Measurements from ENCODE around the gene DAGLA.

DAGLA gene

DNA sequence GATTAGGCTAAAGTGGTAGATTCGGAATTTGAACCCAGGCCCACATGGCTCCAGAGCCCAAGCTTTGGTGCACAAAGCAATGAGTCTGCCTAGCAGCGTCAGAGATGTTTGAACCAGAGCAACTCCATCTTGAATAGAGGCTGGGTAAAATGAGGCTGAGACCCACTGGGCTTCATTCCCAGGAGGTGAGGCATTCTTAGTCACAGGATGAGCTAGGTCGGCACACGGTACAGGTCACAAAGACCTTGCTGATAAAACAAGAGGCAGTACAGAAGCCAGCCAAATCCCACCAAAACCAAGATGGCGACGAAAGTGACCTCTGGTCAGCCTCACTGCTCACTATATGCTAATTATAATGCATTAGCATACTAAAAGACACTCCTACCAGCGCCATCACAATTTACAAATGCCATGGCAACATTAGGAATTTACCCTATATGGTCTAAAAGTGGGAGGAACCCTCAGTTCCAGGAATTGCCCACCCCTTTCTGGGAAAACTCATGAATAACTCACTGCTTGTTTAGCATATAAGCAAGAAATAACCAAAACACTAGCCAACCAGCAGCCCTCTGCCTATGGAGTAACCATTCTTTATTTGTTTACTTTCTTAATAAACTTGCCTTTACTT is 40.3 kb upstream of the DAGLA start:
- TF ChIP-seq, protein P1, sequence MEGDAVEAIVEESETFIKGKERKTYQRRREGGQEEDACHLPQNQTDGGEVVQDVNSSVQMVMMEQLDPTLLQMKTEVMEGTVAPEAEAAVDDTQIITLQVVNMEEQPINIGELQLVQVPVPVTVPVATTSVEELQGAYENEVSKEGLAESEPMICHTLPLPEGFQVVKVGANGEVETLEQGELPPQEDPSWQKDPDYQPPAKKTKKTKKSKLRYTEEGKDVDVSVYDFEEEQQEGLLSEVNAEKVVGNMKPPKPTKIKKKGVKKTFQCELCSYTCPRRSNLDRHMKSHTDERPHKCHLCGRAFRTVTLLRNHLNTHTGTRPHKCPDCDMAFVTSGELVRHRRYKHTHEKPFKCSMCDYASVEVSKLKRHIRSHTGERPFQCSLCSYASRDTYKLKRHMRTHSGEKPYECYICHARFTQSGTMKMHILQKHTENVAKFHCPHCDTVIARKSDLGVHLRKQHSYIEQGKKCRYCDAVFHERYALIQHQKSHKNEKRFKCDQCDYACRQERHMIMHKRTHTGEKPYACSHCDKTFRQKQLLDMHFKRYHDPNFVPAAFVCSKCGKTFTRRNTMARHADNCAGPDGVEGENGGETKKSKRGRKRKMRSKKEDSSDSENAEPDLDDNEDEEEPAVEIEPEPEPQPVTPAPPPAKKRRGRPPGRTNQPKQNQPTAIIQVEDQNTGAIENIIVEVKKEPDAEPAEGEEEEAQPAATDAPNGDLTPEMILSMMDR (IDR thresholded peaks at IDR 0.05; ENCODE audit: insufficient read depth, low read depth, low read length, missing control alignments), result no peak
- DNase-seq (ENCODE audit: low read depth), result no peak

DNA sequence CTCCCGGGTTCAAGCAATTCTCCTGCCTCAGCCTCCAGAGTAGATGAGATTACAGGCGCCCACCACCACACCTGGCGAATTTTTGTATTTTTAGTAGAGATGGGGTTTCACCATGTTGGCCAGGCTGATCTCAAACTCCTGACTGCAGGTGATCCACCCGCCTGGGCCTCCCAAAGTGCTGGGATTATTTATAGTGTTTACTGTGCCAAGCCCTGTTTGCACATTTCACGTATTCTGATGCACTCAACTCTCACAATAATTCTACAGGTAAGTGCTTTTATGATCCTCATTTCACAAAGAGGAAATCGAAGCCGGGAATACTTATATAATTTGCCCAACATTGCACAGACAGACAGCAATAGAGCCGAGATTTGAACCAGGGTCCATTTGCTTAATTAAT is 38.0 kb upstream of the DAGLA start:
- TF ChIP-seq, protein P1 (IDR thresholded peaks at IDR 0.05; ENCODE audit: insufficient read depth, low read depth, low read length, missing control alignments), result no peak
- no peak overlapping the region for H3K4me3 ChIP-seq (ENCODE audit: low read depth, low read length)
- DNase-seq (ENCODE audit: low read depth), result no peak

More for the DNA sequence above, 40.3 kb upstream of the DAGLA start:
- H3K4me3 ChIP-seq (ENCODE audit: low read depth, low read length), result no peak overlapping the region

DNA sequence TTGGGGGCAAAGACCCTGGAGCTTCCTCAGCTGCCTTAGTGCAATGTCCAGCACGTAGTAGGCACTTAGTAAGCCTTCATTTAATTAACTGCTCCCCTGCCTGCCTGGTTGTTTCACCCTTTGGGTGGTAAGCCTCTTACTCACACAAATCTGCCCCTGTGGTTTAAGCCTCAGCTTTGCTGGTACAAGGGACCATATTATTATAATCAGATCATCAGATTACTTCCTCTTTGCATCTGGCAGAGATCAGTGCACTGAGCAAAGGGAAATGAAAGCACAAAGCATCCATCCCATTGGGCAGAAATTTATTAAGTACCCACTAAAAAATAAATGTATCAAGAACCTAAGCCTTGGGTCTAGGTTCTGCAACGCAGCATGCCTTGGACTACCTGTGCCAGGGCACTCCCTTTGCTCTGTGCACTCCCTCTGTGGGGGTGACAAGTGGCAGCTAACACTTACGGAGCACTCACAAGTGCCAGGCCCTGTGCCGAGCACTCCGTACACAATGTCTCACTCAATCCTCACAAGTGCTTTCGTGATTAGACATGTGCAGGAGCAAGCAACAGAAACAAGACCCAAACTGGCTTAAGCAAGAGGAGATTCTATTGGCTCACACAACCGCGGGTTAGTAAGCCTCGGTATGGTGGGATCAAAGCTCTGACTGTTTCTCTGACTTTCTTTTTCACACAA is 34.9 kb upstream of the DAGLA start:
- DNase-seq (ENCODE audit: low read depth), result no peak
- TF ChIP-seq, protein P1 (IDR thresholded peaks at IDR 0.05; ENCODE audit: insufficient read depth, low read depth, low read length, missing control alignments), result no peak

DNA sequence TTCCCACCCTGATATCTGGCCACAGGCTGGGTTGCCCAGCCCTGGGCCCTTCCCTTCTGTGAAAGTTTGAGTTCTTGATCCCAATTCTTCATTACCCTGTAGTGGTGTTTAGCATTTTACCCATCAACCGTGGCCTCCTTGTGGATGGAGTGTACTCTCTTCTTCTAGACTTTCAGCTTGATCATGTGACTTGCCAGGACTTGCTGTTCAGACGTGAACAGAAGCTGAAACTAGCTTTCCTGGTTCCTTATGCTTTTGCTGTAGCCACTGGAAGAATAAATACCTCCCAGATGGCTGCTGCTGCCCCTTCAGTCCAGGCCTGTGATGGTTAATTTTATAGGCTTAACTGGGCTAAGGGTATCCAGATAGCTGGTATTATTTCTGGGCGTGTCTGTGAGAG is 32.7 kb upstream of the DAGLA start:
- TF ChIP-seq, protein P1 (IDR thresholded peaks at IDR 0.05; ENCODE audit: insufficient read depth, low read depth, low read length, missing control alignments), result no peak

More for the DNA sequence above, 34.9 kb upstream of the DAGLA start:
- no peak overlapping the region for H3K4me3 ChIP-seq (ENCODE audit: low read depth, low read length)

DNA sequence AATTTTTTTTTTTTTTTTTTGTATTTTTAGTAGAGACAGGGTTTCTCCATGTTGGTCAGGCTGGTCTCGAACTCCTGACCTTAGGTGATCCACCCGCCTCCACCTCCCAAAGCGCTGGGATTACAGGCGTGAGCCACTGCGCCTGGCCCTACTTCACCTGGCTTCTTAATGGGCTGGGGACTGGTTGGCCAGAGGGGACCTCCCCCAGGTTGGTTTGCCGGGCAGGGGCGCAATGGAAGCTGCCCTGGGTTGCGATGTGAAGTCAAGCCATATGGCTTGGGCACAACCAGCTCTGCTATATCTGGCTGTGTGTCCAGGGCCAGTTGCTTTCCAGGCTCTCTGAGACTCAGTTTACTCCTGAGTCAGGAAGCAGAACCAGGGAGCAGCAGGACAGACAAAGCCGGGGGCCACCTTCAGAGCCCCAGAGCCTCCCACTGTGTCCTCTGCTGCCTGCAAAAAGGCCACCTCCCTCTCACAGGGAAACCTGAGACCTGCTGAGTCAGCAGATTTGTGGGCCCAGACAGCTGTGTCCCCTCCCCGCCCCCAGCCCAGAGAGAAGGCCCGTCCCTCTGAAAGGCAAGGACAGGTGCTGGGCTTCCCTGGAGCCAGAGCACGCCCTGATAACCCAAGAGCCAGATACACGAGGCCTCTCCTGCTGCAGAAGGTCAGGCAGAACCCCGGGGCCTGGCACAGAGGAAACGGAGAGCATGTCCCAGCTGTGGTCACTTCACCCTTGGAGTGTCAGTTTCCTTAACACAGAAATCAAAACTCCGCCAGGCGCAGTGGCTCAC is 29.2 kb upstream of the DAGLA start:
- H3K4me3 ChIP-seq (ENCODE audit: low read depth, low read length), result no peak overlapping the region
- DNase-seq (ENCODE audit: low read depth), result no peak
- TF ChIP-seq, protein P1 (IDR thresholded peaks at IDR 0.05; ENCODE audit: insufficient read depth, low read depth, low read length, missing control alignments), result no peak

More for the DNA sequence above, 32.7 kb upstream of the DAGLA start:
- DNase-seq (ENCODE audit: low read depth), result no peak
- H3K4me3 ChIP-seq (ENCODE audit: low read depth, low read length), result no peak overlapping the region

DNA sequence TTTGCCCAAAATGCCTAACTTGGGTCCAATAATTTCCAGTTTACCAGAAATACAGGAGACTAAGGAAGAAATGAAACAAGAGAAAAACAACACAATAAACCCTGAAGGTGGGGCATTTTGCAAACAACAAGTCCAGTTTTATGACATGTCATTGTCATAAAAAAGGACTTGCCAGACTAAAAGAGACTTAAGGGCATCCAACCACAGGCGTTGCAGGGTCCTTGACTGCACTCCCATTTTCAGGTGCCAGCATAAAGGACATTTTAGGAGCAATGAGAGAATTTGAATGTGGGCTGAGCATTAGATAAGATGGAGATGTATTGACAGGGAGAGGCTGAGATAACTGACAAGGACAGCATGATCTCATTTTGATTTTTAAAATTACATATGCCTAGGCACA is 28.1 kb upstream of the DAGLA start:
- DNase-seq (ENCODE audit: low read depth), result no peak
- TF ChIP-seq, protein P1 (IDR thresholded peaks at IDR 0.05; ENCODE audit: insufficient read depth, low read depth, low read length, missing control alignments), result no peak
- H3K4me3 ChIP-seq (ENCODE audit: low read depth, low read length), result no peak overlapping the region

Measured in GM12865 (cell line).